GM23338 (cell line): ENCODE data around the gene B4GALNT4. TPM values are rescaled to one million over a fixed set of nuclear protein-coding genes. Genes with fewer than 3 reads are reported as not detected.

ENCODE experiments used
- ATAC-seq: fragments of 200-7000 bp; cut with Tn5 transposase; 3 replicates; pipeline ENCODE4 v1.9.1; 2020
- DNase-seq: peaks from one replicate; pipeline ENCODE4 v3.0.0-alpha.2; 2015; ENCODE audit warnings: low spot score
- H2AFZ ChIP-seq: fragments of 200-600 bp; sonication (generic); 2 replicates; pipeline ENCODE4 v1.8.0; 2016; ENCODE audit warnings: antibody characterized with exemption, mild to moderate bottlenecking, moderate library complexity
- H3F3A ChIP-seq: fragments of 200-600 bp; sonication (generic); replicated peaks from 2 replicates; pipeline ENCODE4 v1.8.0; 2017; ENCODE audit warnings: antibody characterized with exemption, mixed run types, low read depth
- H3K27ac ChIP-seq: fragments of 200-600 bp; sonication (generic); 2 replicates; pipeline ENCODE4 v1.6.1; 2016; ENCODE audit warnings: low read depth
- H3K27me3 ChIP-seq: fragments of 200-600 bp; sonication (generic); 2 replicates; pipeline ENCODE4 v1.8.0; 2016; ENCODE audit warnings: mild to moderate bottlenecking, mixed run types, moderate library complexity; ENCODE audit not compliant: insufficient read depth
- H3K36me3 ChIP-seq: fragments of 200-600 bp; sonication (generic); 2 replicates; pipeline ENCODE4 v1.8.0; 2016; ENCODE audit warnings: mild to moderate bottlenecking; ENCODE audit not compliant: insufficient read depth
- H3K4me1 ChIP-seq: fragments of 200-600 bp; sonication (generic); 2 replicates; pipeline ENCODE4 v1.8.0; 2016; ENCODE audit warnings: mild to moderate bottlenecking, moderate library complexity; ENCODE audit not compliant: insufficient read depth
- H3K4me2 ChIP-seq: fragments of 200-600 bp; sonication (generic); 2 replicates; pipeline ENCODE4 v1.7.1; 2017; ENCODE audit warnings: mixed run types
- H3K4me3 ChIP-seq: fragments of 200-600 bp; sonication (generic); 2 replicates; pipeline ENCODE4 v1.6.1; 2016; ENCODE audit warnings: mixed run types
- H3K79me2 ChIP-seq: fragments of 200-600 bp; sonication (generic); replicated peaks from 2 replicates; pipeline ENCODE4 v1.8.0; 2017; ENCODE audit warnings: mild to moderate bottlenecking; ENCODE audit not compliant: insufficient read depth
- H3K9me2 ChIP-seq: fragments of 200-600 bp; sonication (generic); 2 replicates; pipeline ENCODE4 v1.8.0; 2017; ENCODE audit not compliant: insufficient read depth
- H4K20me1 ChIP-seq: fragments of 200-600 bp; sonication (generic); replicated peaks from 2 replicates; pipeline ENCODE4 v1.8.0; 2017; ENCODE audit warnings: mild to moderate bottlenecking; ENCODE audit not compliant: insufficient read depth
- H3K27ac Mint-ChIP-seq: 2 replicates; pipeline ENCODE4 v1.8.0; 2020; ENCODE audit warnings: inconsistent platforms, mild to moderate bottlenecking, moderate library complexity, mixed read lengths
- H3K27me3 Mint-ChIP-seq: 3 replicates; pipeline ENCODE4 v1.8.0; 2022; ENCODE audit warnings: low read depth, mild to moderate bottlenecking, moderate library complexity, mixed read lengths, inconsistent platforms; ENCODE audit not compliant: insufficient read depth, poor library complexity
- H3K36me3 Mint-ChIP-seq: 3 replicates; pipeline ENCODE4 v1.8.0; 2021; ENCODE audit warnings: low read depth, mild to moderate bottlenecking, inconsistent platforms, moderate library complexity, mixed read lengths
- H3K4me1 Mint-ChIP-seq: 3 replicates; pipeline ENCODE4 v1.8.0; 2020; ENCODE audit warnings: mild to moderate bottlenecking, inconsistent platforms, mixed read lengths
- H3K4me3 Mint-ChIP-seq: 3 replicates; pipeline ENCODE4 v1.8.0; 2021; ENCODE audit warnings: moderate library complexity, mild to moderate bottlenecking, inconsistent platforms, mixed read lengths
- H3K9me3 Mint-ChIP-seq: 3 replicates; pipeline ENCODE4 v1.8.0; 2020; ENCODE audit warnings: moderate library complexity, mild to moderate bottlenecking, inconsistent platforms, mixed read lengths
- CTCF ChIP-seq, 2 experiments: fragments of 200-600 bp in 1 of 2; sonication (generic) in 1 of 2; conservative IDR thresholded peaks; 2 replicates each; pipeline versions ENCODE4 v1.5.1 to v1.6.1; 2016 to 2017; ENCODE audit warnings: antibody characterized with exemption in 2 of 2, low read depth in 2 of 2, mild to moderate bottlenecking in 2 of 2, moderate library complexity in 1 of 2
- EZH2 ChIP-seq: fragments of 200-600 bp; sonication (generic); IDR thresholded peaks from one replicate; pipeline ENCODE4 v1.8.0; 2017; ENCODE audit warnings: antibody characterized with exemption, mild to moderate bottlenecking, low read depth; ENCODE audit not compliant: unreplicated experiment
- JUNB ChIP-seq: IDR thresholded peaks from one replicate; pipeline ENCODE4 v1.6.1; 2016; ENCODE audit warnings: antibody characterized with exemption; ENCODE audit not compliant: unreplicated experiment
- POLR2AphosphoS5 ChIP-seq: IDR thresholded peaks from 2 replicates; pipeline ENCODE4 v1.6.1; 2016; ENCODE audit warnings: antibody characterized with exemption, low read depth
- REST ChIP-seq: IDR thresholded peaks from one replicate; pipeline ENCODE4 v1.6.1; 2018; ENCODE audit warnings: antibody characterized with exemption; ENCODE audit not compliant: unreplicated experiment
- STAT1 ChIP-seq: IDR thresholded peaks from one replicate; pipeline ENCODE4 v1.6.1; 2016; ENCODE audit warnings: antibody characterized with exemption; ENCODE audit not compliant: unreplicated experiment
- ZNF114 ChIP-seq: fragments of 250-450 bp; sonication (Bioruptor Pico); IDR thresholded peaks from 2 replicates; pipeline ENCODE4 v1.5.0; 2020; ENCODE audit warnings: mild to moderate bottlenecking, moderate library complexity
- ZNF331 ChIP-seq: fragments of 250-450 bp; sonication (Bioruptor Pico); IDR thresholded peaks from 2 replicates; pipeline ENCODE4 v1.5.0; 2020; ENCODE audit warnings: low read depth, mild to moderate bottlenecking, moderate library complexity
- polyA plus RNA-seq: library from polyadenylated mRNA; unstranded; fragments of >200 nt; fragmentation: Nextera tagmentation; extraction: Ambion mirVana; gene quantifications from 2 replicates; pipeline ENCODE4 v1.2.1, GENCODE V29; 2016
- total RNA-seq: library from RNA; depleted of rRNA; stranded (reverse); fragments of >200 nt; shearing (Covaris generic); gene quantifications from 2 replicates; pipeline ENCODE4 v1.2.3, GENCODE V29; 2014

B4GALNT4 gene
- total and polyA plus RNA-seq, 2 experiments from 2014 or later = 49.9 to 92.6 TPM

- TF ChIP-seq REST (no peak), POLR2AphosphoS5 (no peak), ZNF114 (no peak), STAT1 (no peak)
Observed at GRCh38 chr11:385594-386351, 16.5 kb downstream of the B4GALNT4 start (continued).

- Histone ChIP-seq H3K36me3 (no peaks in the 10 kb centered on the region), H3K79me2 (no peaks in the 10 kb centered on the region), H3K9me2 (no peaks in the 10 kb centered on the region), H3K4me3 (no peak overlapping the region), H3K27me3 (no peaks in the 10 kb centered on the region), H3K4me2 (no peak overlapping the region), H2AFZ (no peak overlapping the region), H3F3A (no peaks in the 10 kb centered on the region; the same call in 1 of the 2 replicates), H3K4me1 (no peaks in the 10 kb centered on the region), H4K20me1 (no peaks in the 10 kb centered on the region), H3K27ac (no peak overlapping the region)
- ATAC-seq = no peak
- no peak overlapping the region for H3K27ac Mint-ChIP-seq
- H3K27me3 Mint-ChIP-seq = peaks cover 5% of the 10 kb centered on the region
- H3K4me3 Mint-ChIP-seq = no peak overlapping the region; the same call in 2 of the 3 replicates
- H3K9me3 Mint-ChIP-seq = peaks cover 26% of the 10 kb centered on the region
- H3K4me1 Mint-ChIP-seq = no peaks in the 10 kb centered on the region
- H3K36me3 Mint-ChIP-seq = peaks cover 19% of the 10 kb centered on the region
- DNase-seq = no peak
- TF ChIP-seq STAT1 = no peak
- no peak for TF ChIP-seq EZH2
- TF ChIP-seq ZNF331 (CRISPR knock-in tag) = no peak
- TF ChIP-seq CTCF (conservative IDR thresholded peaks at IDR 0.05; ENCODE audit: low read depth in 2 of 2) = no peak
- no peak for TF ChIP-seq JUNB
Observed at GRCh38 chr11:386483-386882, 17.2 kb downstream of the B4GALNT4 start.
